NCI-H526 (cell line): ENCODE results near the gene MTFP1.
"Not testable (repeated sequence)": the region's sequence is repeated elsewhere in the genome, so short reads cannot be mapped to it uniquely, and the experiment has no call there.

Source experiments
- DNase-seq, 2 experiments: peaks; one replicate each; lab custom pipeline; 2025; lab: John Stamatoyannopoulos, UW

The MTFP1 gene

DNA sequence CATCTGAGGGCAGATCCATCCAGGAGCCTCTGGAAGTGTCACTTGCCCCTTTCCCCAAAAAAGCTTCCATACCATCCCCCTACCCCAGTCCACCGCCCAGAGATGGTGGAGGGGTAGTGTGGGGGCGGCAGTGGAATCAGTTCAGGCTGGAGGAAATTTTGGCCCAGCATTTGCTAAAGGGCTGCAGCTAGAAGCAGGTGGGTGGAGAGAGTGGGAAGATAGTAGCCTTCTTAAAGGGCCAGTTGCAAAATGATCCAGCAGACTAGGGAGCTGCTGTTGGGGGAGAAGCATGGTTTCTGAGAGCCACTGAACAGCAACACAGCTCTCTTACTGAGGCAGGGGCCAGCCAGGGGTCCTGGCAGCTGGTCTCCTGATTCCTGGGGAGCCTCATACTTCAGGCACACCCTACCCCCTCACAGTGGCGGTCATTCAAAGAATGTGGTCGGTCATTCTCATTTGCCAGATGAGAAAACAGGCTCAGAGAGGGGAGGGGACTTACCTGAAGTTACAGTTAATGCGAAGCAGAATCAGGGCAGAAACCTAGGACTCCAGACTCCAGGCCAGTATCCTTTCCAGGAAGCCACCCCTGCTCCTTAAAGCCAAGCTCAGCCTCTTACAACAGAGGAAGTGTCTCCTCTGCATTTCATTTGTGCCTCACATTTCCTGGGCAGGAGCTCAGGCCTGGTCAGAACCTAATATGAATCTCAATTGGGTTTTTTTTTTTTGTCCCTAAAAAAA lies 23.4 kb upstream of the MTFP1 start:
- DNase-seq, result no peak

GRCh38 chr22:30402766-30403104 lies 22.8 kb upstream of the MTFP1 start:
- DNase-seq, result not testable (repeated sequence)

DNA sequence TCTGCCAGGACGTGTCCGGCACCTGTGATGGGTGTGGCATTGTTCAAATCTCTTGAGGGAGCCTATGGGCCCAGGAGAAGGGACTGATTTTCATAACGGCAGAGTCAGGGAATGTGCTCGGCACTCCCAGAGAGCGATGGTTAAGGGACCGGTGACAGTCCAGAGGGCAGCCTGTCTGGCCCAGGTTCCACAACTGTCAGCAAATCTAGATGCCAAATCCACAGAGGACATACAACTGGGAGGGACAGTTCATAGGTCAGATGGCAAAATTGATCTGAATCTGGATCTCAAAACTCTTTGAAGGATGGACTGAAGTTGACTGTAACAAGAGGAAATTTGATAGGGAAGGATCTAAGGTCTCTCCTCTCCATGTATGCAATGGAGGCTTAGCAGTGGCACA lies 21.3 kb upstream of the MTFP1 start:
- peak in 1 of 2 experiments; percentile 66 for DNase-seq

GRCh38 chr22:30405731-30406130 lies 19.8 kb upstream of the MTFP1 start:
- DNase-seq, result no peak

GRCh38 chr22:30406400-30406799 lies 19.2 kb upstream of the MTFP1 start:
- no peak for DNase-seq

GRCh38 chr22:30408388-30409102 lies 17.0 kb upstream of the MTFP1 start:
- no peak for DNase-seq

GRCh38 chr22:30411780-30412179 lies 13.8 kb upstream of the MTFP1 start:
- DNase-seq, result no peak

GRCh38 chr22:30413001-30413400 lies 12.6 kb upstream of the MTFP1 start:
- DNase-seq, result no peak

- DNase-seq, result no peak
Observed at GRCh38 chr22:30413745-30414524, 11.6 kb upstream of the MTFP1 start.

DNA sequence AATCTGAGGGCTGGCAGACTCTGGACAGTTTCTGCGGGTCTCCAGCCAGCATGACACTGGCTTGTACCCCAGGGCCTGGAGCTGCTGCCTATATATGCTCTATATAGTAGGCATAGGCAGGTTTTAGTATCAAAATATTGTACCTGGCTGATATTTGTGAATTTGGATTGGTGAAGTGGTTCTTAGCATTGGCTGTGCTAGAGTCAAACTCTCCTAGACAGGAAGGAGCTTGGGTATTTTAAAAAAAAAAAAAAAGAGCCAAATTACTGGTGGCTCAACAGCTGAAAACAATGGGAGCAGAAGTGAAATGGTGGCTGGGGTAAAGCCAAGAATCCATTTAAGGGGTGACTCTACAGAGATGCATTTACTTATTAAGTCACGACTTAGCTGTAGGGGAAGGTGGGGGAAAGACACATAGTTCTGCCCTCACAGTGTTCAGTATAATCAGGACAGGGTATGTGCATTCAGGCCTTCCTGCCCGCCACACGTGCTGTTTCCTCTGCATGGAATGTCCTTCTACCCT lies 11.0 kb upstream of the MTFP1 start:
- no peak for DNase-seq

DNA sequence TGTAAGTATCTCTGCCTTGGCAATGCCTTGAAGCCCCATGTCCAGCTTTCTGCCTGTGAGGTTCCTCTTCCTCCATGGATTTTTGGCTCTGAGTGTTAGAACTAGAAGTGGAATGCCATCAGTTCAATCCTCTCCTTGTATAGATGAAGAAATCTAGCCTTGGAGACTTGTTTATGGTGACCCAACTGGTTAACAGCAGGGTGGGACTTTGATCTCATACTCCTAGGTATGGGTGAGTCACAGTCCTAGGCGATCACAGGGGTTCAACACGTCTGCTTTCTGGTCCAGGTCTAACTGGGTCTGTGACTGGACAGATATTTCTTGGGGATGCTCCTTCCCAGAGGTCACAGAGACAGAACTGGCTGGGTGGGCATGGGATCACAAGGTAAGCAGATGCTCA lies 9.2 kb upstream of the MTFP1 start:
- no peak for DNase-seq

DNA sequence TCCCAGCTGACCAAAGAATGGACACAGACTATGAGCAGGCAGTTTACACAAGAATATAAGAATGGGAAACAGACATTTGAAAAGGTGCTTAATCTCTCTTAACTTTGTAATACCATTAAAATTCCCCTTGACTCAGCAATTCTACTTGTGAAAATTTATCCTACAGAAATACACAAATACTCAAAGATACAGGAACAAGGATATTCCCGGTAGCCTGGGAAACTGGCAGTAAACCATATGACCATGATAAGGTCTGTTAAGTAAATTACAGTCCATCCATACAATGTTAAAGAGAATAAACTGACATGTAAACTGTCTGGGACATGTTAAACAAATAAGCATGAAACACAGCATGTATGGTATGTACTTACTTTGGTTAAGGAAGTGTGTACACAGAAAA lies 8.7 kb upstream of the MTFP1 start:
- DNase-seq, result no peak

- DNase-seq, result no peak
Observed at GRCh38 chr22:30420347-30421125, 5.0 kb upstream of the MTFP1 start.

- no peak for DNase-seq
Observed at GRCh38 chr22:30421695-30422480, 3.7 kb upstream of the MTFP1 start.

DNA sequence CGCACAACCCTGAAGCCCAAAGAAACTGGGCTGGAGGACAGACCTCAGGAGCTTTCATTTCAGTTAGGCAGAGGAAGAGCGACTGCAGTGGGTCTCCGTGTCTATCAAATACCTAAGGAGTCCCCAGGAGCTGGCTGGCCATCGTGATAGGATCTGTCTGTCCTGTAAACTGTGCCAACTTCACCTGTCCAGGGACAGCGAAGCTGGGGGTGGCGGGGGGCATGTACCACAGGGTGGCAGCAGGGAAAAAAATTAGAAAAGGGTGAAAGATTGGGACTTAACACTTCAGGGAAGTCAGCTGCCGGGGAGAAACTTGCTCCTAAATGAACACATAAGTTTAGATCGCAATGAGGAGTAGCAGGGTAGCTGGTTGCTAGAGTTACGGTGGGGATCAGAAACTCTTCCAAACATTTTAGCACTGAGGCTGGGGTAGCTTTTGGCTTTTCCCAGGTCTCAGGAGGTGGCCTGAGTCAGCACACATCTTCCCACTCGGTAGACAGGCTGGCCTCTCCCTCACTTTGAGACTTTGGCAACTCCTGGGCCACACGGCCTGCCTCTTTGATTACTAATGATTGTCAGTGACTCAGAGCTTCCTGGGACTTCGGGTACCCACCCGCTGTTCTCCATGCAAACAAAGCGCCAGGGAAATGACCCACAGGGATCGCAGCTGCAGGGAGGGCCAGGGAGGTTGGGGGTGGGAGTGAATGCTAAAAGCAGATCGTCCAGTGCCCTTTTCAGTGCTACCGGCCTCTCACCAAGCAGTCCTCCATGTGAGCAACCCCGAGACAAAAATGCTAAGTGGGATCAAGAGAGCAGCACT lies 2.9 kb upstream of the MTFP1 start:
- peak; percentile 26 to 60 for DNase-seq

GRCh38 chr22:30423301-30423958 lies 2.1 kb upstream of the MTFP1 start:
- DNase-seq, result no peak

DNA sequence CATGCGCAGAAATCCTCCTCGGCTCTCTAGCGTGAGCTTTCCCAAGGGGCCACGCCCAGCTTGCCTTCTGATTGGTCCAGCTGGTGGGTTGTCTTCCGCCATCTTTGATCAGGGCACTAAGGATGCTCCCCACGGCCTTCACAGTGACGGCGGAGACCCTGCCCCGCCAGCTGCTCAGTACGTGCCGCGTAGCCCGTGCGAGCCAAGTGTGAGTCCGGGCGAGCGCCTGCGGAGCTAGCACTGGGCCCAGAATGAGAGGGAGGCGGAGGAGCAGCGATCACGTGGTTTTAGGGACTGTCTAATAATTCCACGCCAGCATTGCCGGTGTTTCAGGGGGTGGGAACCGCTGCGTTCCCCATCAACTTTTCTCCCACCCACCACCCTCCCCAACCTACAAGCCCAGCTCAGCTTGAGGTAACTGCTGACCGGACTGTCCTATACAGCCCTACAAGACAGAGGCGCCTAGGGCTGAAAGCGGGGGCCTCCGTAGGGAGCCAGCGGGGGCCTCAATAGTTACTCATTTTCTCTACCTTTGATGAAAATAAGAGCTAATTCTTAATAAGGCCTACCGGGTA lies 1.5 kb upstream of the MTFP1 start:
- peak; percentile 99 for DNase-seq

DNA sequence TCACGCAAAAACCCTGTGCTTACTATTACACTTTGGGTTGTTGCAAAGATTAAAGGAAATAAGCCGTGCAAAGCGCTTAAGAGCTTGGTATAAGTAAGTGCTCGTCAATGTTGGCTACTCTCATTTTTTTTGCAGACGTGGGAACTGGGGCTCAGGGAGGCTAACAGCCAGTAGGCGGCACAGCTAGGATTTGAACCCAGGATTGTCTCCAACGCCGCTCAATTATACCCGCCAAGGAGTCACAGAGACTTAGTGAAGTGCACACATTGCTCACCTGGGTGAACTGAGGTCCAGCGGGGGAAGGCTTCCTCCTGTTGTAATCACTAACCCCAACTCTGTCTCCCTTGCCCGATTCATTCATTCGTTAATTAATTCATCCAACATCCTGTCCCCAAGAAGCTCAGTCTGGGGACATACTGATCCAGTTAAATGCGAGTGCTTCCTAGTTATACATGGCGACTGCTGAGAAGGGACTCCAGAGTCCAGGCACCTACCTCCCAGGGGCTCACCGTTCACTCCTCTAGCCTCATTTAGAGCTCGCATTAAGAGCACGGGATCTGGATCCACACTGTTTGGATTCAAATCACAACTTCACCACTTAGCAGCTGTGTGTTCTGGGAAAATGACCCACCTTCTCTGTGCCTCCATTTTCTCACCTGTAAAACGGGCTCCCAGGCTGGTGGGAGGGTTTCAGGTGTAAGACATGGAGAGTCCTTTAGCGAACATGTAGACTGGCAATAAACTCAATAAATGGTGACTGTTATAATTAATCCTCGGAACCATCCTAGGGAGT lies 838 bp upstream of the MTFP1 start:
- DNase-seq, result peak; percentile 26 to 42

- DNase-seq, result peak in 1 of 2 experiments; percentile 42
Observed at GRCh38 chr22:30425327-30425615, 297 bp upstream of the MTFP1 start.
